Osteocyte (in vitro differentiated cells): ENCODE measurements around the gene SARNP. TPM values are rescaled to one million over a fixed set of nuclear protein-coding genes. Genes with fewer than 3 reads are reported as not detected.
A peak's percentile ranks its signal among the peaks of the same experiment; 100 is the strongest.

Source experiments
- DNase-seq: peaks from one replicate; pipeline ENCODE4 v3.0.0; 2021; ENCODE audit warnings: mixed read lengths; ENCODE audit not compliant: unreplicated experiment; ENCODE audit errors: extremely low spot score
- H3K27ac Mint-ChIP-seq: one replicate; pipeline ENCODE4 v1.8.0; 2021; ENCODE audit warnings: mild to moderate bottlenecking, mixed read lengths; ENCODE audit not compliant: unreplicated experiment
- H3K27me3 Mint-ChIP-seq: one replicate; pipeline ENCODE4 v1.8.0; 2021; ENCODE audit warnings: mixed read lengths; ENCODE audit not compliant: unreplicated experiment
- H3K36me3 Mint-ChIP-seq: one replicate; pipeline ENCODE4 v1.8.0; 2021; ENCODE audit warnings: mixed read lengths; ENCODE audit not compliant: unreplicated experiment
- H3K4me1 Mint-ChIP-seq: one replicate; pipeline ENCODE4 v1.8.0; 2021; ENCODE audit warnings: mixed read lengths; ENCODE audit not compliant: unreplicated experiment
- H3K4me3 Mint-ChIP-seq: one replicate; pipeline ENCODE4 v1.8.0; 2021; ENCODE audit warnings: mild to moderate bottlenecking, moderate library complexity, mixed read lengths; ENCODE audit not compliant: unreplicated experiment
- H3K9me3 Mint-ChIP-seq: one replicate; pipeline ENCODE4 v1.8.0; 2021; ENCODE audit warnings: mixed read lengths; ENCODE audit not compliant: unreplicated experiment
- CTCF ChIP-seq: fragments of 200-600 bp; sonication (generic); IDR thresholded peaks from 2 replicates; pipeline ENCODE4 v1.5.0; 2021; ENCODE audit warnings: antibody characterized with exemption, mild to moderate bottlenecking, moderate library complexity
- total RNA-seq: library from RNA; stranded (reverse); gene quantifications from 2 replicates; pipeline ENCODE4 v1.2.1, GENCODE V29; 2021

SARNP gene
- total RNA-seq, 1 donor from 2014 or later: 56.1 TPM

GRCh38 chr12:55732288-55732687 is 85.2 kb downstream of the SARNP start:
- Mint-ChIP-seq H3K4me3 (no peak overlapping the region), H3K27ac (no peak overlapping the region), H3K9me3 (no peaks in the 10 kb centered on the region), H3K36me3 (peaks cover 3% of the 10 kb centered on the region), H3K4me1 (peaks cover 26% of the 10 kb centered on the region), H3K27me3 (no peaks in the 10 kb centered on the region)
- no peak for DNase-seq
- no peak for TF ChIP-seq CTCF

DNA sequence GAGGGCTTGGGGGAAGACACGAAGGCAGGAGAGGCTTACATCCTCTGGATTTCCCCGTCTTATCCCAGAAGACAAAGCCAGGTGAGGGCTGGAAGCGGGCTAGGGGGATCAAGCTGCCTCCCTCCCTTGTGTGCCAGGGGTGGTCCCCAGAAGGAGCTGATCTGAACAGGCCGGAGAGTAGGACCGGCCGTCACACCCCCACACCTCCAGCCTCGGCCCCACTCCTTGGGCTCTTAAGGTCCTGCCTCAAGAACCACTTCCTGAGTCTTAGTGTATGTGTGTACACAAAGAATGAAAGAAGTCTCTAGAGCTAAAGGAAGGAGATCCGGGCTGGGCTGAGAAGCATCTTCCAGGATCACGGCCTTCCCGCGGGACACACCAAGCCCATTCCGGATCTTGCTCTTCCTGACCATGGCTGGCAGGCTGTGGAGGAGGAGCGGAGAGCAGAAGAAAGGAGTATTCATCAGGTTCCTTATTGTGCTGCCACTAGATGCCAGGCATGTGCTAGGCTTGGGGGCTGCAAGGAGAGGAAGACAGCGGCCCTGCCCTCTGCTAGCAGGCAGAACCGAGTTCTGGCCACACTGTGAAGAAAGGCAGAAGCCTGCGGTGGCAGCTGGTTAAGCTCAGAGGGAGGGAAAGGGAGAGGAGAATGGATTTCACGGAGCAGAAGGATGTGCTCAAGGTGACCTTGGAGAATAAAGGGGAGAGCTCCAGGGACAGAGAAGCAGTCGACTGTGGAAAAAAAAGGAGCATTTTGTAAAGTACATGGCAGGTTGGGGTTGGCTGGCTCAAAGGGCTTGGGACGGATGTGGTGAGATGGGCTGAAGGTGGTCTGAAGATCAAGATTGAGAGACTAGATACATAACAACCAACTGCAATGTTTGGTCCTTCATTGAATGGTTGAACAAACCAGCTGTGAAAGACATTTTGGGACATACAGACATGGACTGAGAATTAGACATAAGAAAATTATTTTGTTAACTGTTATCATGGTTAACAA is 87.4 kb downstream of the SARNP start:
- no peaks in the 10 kb centered on the region for H3K27me3 Mint-ChIP-seq
- peak; percentile 30 for TF ChIP-seq CTCF
- no peaks in the 10 kb centered on the region for H3K9me3 Mint-ChIP-seq
- peaks cover 40% of the 10 kb centered on the region for H3K4me1 Mint-ChIP-seq
- no peak for DNase-seq
- H3K27ac Mint-ChIP-seq: peak overlapping the region; percentile 98
- H3K4me3 Mint-ChIP-seq: peak overlapping the region; percentile 87
- H3K36me3 Mint-ChIP-seq: peaks cover 15% of the 10 kb centered on the region

DNA sequence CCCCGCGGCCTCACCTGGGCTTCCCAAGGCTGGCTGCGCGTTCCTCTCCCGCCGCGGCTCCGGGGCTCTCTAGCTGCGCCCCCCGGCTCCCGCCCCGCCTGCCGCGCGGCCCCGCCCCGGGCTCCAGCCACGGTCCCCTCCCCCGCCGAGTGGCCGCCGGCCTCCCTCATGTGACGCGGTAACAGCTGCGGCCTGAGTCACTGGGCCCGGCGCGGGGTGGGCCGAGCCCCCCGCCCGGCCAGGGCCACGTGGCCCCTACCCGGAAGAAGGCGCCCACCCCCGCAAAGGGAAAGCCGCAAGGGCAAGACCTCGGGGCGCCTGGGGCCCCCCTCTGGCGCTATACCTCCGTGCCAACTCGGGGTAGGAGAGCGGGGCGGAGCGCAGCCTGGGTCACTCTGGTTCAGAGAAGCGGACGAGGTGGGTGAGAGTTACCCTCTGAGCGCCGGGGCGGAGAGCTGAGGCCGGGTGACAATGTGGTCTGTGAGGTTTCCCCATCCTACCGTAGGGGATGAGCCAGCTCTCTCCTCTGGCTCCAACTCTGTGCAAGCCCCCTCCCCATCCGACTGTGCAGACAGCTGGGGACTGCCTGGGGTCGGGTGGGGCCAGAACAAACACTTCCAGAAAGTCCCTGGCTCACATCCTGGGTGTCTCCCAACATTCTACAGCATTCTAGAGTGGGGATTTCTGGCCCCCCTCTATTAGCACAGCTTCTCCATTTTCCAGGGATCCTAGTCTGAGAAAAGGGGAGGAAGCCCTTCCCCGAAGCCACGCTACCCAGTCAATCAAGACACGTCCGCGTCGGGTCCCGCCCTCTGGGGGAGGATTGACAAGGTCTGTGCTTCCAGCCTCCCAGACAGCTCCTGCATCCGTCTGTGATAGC is 88.3 kb downstream of the SARNP start, which contains the start of gene CD63:
TSS of gene CD63 (minus strand) at position 71 of the 880 bp plus-strand sequence. CDS start 668 bp downstream, outside the sequence.
- peaks cover 45% of the 10 kb centered on the region for H3K4me1 Mint-ChIP-seq
- H3K9me3 Mint-ChIP-seq: no peaks in the 10 kb centered on the region
- H3K27ac Mint-ChIP-seq: peak within 1 kb of the TSS; percentile 98
- no peaks in the 10 kb centered on the region for H3K27me3 Mint-ChIP-seq
- H3K36me3 Mint-ChIP-seq: peaks cover 21% of the 10 kb centered on the region
- no peak for TF ChIP-seq CTCF
- DNase-seq: peak; percentile 95
- peak within 1 kb of the TSS; percentile 87 for H3K4me3 Mint-ChIP-seq

GRCh38 chr12:55728186-55728938 is 89.2 kb downstream of the SARNP start:
- DNase-seq: no peak

More at GRCh38 chr12:55728186-55728938, 89.2 kb downstream of the SARNP start:
- peaks cover 47% of the 10 kb centered on the region for H3K4me1 Mint-ChIP-seq
- peak overlapping the region; percentile 87 for H3K27ac Mint-ChIP-seq
- H3K4me3 Mint-ChIP-seq: peak overlapping the region; percentile 87
- H3K9me3 Mint-ChIP-seq: no peaks in the 10 kb centered on the region
- H3K27me3 Mint-ChIP-seq: no peaks in the 10 kb centered on the region
- H3K36me3 Mint-ChIP-seq: peaks cover 25% of the 10 kb centered on the region
- TF ChIP-seq CTCF: no peak
